Glomerular visceral epithelial cell (primary cell): ENCODE results near the gene DIMT1.

Source experiments
- DNase-seq: peaks from one replicate; pipeline ENCODE4 v3.0.0-alpha.2; 2016; ENCODE audit errors: extremely low spot score

Gene DIMT1

GRCh38 chr5:62371409-62371808, 32.3 kb downstream of the DIMT1 start:
- DNase-seq, result no peak

- no peak for DNase-seq
These were observed 34.7 kb downstream of the DIMT1 start for GRCh38 chr5:62369039-62369438.

GRCh38 chr5:62362701-62363100, 41.0 kb downstream of the DIMT1 start:
- no peak for DNase-seq

GRCh38 chr5:62354028-62354874, 49.5 kb downstream of the DIMT1 start:
- peak; percentile 59 for DNase-seq

GRCh38 chr5:62348723-62349481, 54.8 kb downstream of the DIMT1 start:
- DNase-seq, result no peak

- no peak for DNase-seq
These were observed 55.8 kb downstream of the DIMT1 start for GRCh38 chr5:62347928-62348327.

- DNase-seq, result no peak
These were observed 57.0 kb downstream of the DIMT1 start for GRCh38 chr5:62346748-62347147.

- DNase-seq, result no peak
These were observed 60.3 kb downstream of the DIMT1 start for GRCh38 chr5:62343428-62343827.

- DNase-seq, result no peak
These were observed 61.2 kb downstream of the DIMT1 start for GRCh38 chr5:62342476-62342837.

- DNase-seq, result no peak
These were observed 61.8 kb downstream of the DIMT1 start for GRCh38 chr5:62341783-62342475.

GRCh38 chr5:62340979-62341378, 62.7 kb downstream of the DIMT1 start:
- DNase-seq, result no peak

- DNase-seq, result no peak
These were observed 63.3 kb downstream of the DIMT1 start for GRCh38 chr5:62340392-62340791.
